HepG2 (cell line): ENCODE results near the gene FKBP5. TPM values are rescaled to one million over a fixed set of nuclear protein-coding genes. Genes with fewer than 3 reads are reported as not detected.

Source experiments
- KMT2A ChIP-seq: sonication (generic); formaldehyde crosslinking; IDR thresholded peaks from 2 replicates; pipeline ENCODE4 v1.4.0; 2020; ENCODE audit warnings: missing genetic modification reagents
- LCORL ChIP-seq, 2 experiments: fragments of 450-650 bp in 1 of 2; sonication (generic) in 1 of 2; formaldehyde crosslinking in 1 of 2; IDR thresholded peaks; 2 replicates each; pipeline versions ENCODE4 v1.5.0 to v1.6.1; 2017 to 2020; ENCODE audit warnings: antibody characterized with exemption in 1 of 2, missing genetic modification reagents in 1 of 2
- MAZ ChIP-seq, 2 experiments: sonication (generic) in 1 of 2; formaldehyde crosslinking in 1 of 2; IDR thresholded peaks; 2 replicates each; pipeline versions ENCODE4 v1.5.0 to v1.6.1; 2012 to 2020; ENCODE audit warnings: low read depth in 2 of 2, mild to moderate bottlenecking in 2 of 2, borderline replicate concordance in 1 of 2, improper control_type of control experiment in 1 of 2, low read length in 1 of 2, missing genetic modification reagents in 1 of 2, moderate library complexity in 1 of 2
- PAXIP1 ChIP-seq: sonication (generic); formaldehyde crosslinking; conservative IDR thresholded peaks from 2 replicates; pipeline ENCODE4 v1.4.0; 2020; ENCODE audit warnings: mild to moderate bottlenecking, missing genetic modification reagents, moderate library complexity
- TSC22D2 ChIP-seq: sonication (generic); formaldehyde crosslinking; IDR thresholded peaks from 2 replicates; pipeline ENCODE4 v1.5.1; 2020; ENCODE audit warnings: missing genetic modification reagents, mild to moderate bottlenecking, borderline replicate concordance
- ZBTB10 ChIP-seq: sonication (generic); formaldehyde crosslinking; IDR thresholded peaks from 2 replicates; pipeline ENCODE4 v1.4.0; 2020; ENCODE audit warnings: missing genetic modification reagents, borderline replicate concordance
- ZFP41 ChIP-seq: sonication (generic); formaldehyde crosslinking; IDR thresholded peaks from 2 replicates; pipeline ENCODE4 v1.4.0; 2020; ENCODE audit warnings: mild to moderate bottlenecking, missing genetic modification reagents, borderline replicate concordance
- ZNF646 ChIP-seq: sonication (generic); formaldehyde crosslinking; IDR thresholded peaks from 2 replicates; pipeline ENCODE4 v1.9.0; 2021; ENCODE audit warnings: mild to moderate bottlenecking, missing genetic modification reagents
- ZNF704 ChIP-seq: sonication (generic); formaldehyde crosslinking; IDR thresholded peaks from 2 replicates; pipeline ENCODE4 v1.8.1; 2023; ENCODE audit warnings: mild to moderate bottlenecking, inconsistent platforms, moderate library complexity, missing genetic modification reagents, borderline replicate concordance
- ZNF709 ChIP-seq: sonication (generic); formaldehyde crosslinking; IDR thresholded peaks from 2 replicates; pipeline ENCODE4 v1.5.0; 2020; ENCODE audit warnings: mild to moderate bottlenecking, missing genetic modification reagents
- polyA plus RNA-seq, 8 experiments: library from polyadenylated mRNA; depleted of rRNA in 3 of 8; stranded (reverse) in 7 of 8; unstranded in 1 of 8; fragments of >200 nt; fragmentation: Illumina TruSeq in 4 of 8; extraction: Trizol in 4 of 8; gene quantifications; 2 replicates each; pipeline versions ENCODE4 v1.2.1 to v1.2.3, GENCODE V29; 2011 to 2016; ENCODE audit warnings: low read depth in 4 of 8, missing spikeins in 1 of 8, mixed read lengths in 1 of 8; ENCODE audit not compliant: insufficient read depth in 1 of 8
- total RNA-seq, 5 experiments: library from RNA; depleted of rRNA; stranded (reverse); fragments of >200 nt; fragmentation: Illumina TruSeq; extraction: Trizol; gene quantifications; 2 replicates each; pipeline ENCODE4 v1.2.3, GENCODE V29; 2016; ENCODE audit warnings: low read depth in 1 of 5

FKBP5 gene
- total and polyA plus RNA-seq, 2 of the 13 experiments (the other 11 are each of a cell fraction or from before 2014, with no cell fraction given): 8.0 to 17.4 TPM

- TF ChIP-seq ZNF646 (CRISPR knock-in tag) (peak; percentile 62; the same call in 1 of the 2 replicates), ZNF709 (CRISPR knock-in tag) (peak; percentile 79; the same call in 1 of the 2 replicates), TSC22D2 (CRISPR knock-in tag) (no peak), KMT2A (peak; percentile 74; the same call in 1 of the 2 replicates), MAZ (IDR thresholded peaks at IDR 0.05; ENCODE audit: borderline replicate concordance, low read depth, low read length) (0 out of 2 replicates have a peak, but pooled peaks have one; percentile 20), MAZ (CRISPR knock-in tag; IDR thresholded peaks at IDR 0.05; ENCODE audit: low read depth) (no peak; the same call in 1 of the 2 replicates), ZNF704 (CRISPR knock-in tag) (peak; percentile 91; the same call in 1 of the 2 replicates), ZBTB10 (CRISPR knock-in tag) (peak; percentile 59; the same call in 1 of the 2 replicates), LCORL (IDR thresholded peaks at IDR 0.05) (no peak), LCORL (CRISPR knock-in tag; IDR thresholded peaks at IDR 0.05) (0 out of 2 replicates have a peak, but pooled peaks have one; percentile 5), PAXIP1 (CRISPR knock-in tag) (no peak; the same call in 1 of the 2 replicates), ZFP41 (CRISPR knock-in tag) (0 out of 2 replicates have a peak, but pooled peaks have one; percentile 51)
These were observed 39.4 kb upstream of the FKBP5 start (continued) for GRCh38 chr6:35727935-35728682.
